ENCODE data around the gene SPOPL. TPM values are rescaled to one million over a fixed set of nuclear protein-coding genes. Genes with fewer than 3 reads are reported as not detected.

The SPOPL gene
- total and polyA plus RNA-seq, 9 of the 15 experiments (the other 6 are each of a cell fraction or from before 2014, with no cell fraction given), result 0.53 to 6.1 (median 4.1) TPM

- TF ChIP-seq, protein P1, sequence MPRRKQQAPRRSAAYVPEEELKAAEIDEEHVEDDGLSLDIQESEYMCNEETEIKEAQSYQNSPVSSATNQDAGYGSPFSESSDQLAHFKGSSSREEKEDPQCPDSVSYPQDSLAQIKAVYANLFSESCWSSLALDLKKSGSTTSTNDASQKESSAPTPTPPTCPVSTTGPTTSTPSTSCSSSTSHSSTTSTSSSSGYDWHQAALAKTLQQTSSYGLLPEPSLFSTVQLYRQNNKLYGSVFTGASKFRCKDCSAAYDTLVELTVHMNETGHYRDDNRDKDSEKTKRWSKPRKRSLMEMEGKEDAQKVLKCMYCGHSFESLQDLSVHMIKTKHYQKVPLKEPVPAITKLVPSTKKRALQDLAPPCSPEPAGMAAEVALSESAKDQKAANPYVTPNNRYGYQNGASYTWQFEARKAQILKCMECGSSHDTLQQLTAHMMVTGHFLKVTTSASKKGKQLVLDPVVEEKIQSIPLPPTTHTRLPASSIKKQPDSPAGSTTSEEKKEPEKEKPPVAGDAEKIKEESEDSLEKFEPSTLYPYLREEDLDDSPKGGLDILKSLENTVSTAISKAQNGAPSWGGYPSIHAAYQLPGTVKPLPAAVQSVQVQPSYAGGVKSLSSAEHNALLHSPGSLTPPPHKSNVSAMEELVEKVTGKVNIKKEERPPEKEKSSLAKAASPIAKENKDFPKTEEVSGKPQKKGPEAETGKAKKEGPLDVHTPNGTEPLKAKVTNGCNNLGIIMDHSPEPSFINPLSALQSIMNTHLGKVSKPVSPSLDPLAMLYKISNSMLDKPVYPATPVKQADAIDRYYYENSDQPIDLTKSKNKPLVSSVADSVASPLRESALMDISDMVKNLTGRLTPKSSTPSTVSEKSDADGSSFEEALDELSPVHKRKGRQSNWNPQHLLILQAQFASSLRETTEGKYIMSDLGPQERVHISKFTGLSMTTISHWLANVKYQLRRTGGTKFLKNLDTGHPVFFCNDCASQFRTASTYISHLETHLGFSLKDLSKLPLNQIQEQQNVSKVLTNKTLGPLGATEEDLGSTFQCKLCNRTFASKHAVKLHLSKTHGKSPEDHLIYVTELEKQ (CRISPR knock-in tag; IDR thresholded peaks at IDR 0.05), result no peak
- TF ChIP-seq RBM17 (IDR thresholded peaks at IDR 0.05; ENCODE audit: borderline replicate concordance, low read depth, low read length) (no peak), ZNF586 (CRISPR knock-in tag; conservative IDR thresholded peaks at IDR 0.05) (no peak), SFPQ (IDR thresholded peaks at IDR 0.05; ENCODE audit: low read depth, low read length) (no peak), GTF2F1 (IDR thresholded peaks at IDR 0.05; ENCODE audit: low read depth, low read length) (no peak), E2F5 (CRISPR knock-in tag; IDR thresholded peaks at IDR 0.05) (no peak), MCM2 (IDR thresholded peaks at IDR 0.05; ENCODE audit: low read depth) (no peak), HES1 (IDR thresholded peaks at IDR 0.05; ENCODE audit: low read depth) (no peak), POLR2A (conservative IDR thresholded peaks at IDR 0.05) (no peak), ZHX1 (conservative IDR thresholded peaks at IDR 0.05; ENCODE audit: low read length) (no peak), SAP30 (IDR thresholded peaks at IDR 0.05; ENCODE audit: borderline replicate concordance, insufficient read depth, low read depth, low read length, poor library complexity, severe bottlenecking) (no peak), CBFA2T3 (IDR thresholded peaks at IDR 0.05) (peak; percentile 88)
- TF ChIP-seq, protein P2, sequence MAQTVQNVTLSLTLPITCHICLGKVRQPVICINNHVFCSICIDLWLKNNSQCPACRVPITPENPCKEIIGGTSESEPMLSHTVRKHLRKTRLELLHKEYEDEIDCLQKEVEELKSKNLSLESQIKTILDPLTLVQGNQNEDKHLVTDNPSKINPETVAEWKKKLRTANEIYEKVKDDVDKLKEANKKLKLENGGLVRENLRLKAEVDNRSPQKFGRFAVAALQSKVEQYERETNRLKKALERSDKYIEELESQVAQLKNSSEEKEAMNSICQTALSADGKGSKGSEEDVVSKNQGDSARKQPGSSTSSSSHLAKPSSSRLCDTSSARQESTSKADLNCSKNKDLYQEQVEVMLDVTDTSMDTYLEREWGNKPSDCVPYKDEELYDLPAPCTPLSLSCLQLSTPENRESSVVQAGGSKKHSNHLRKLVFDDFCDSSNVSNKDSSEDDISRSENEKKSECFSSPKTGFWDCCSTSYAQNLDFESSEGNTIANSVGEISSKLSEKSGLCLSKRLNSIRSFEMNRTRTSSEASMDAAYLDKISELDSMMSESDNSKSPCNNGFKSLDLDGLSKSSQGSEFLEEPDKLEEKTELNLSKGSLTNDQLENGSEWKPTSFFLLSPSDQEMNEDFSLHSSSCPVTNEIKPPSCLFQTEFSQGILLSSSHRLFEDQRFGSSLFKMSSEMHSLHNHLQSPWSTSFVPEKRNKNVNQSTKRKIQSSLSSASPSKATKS (CRISPR knock-in tag; IDR thresholded peaks at IDR 0.05), result no peak
Measured at GRCh38 chr2:138537170-138537915, 35.8 kb downstream of the SPOPL start (continued).
